GM21381 (cell line): ENCODE results near the gene FHIT.
A peak's percentile ranks its signal among the peaks of the same experiment; 100 is the strongest.

ENCODE experiments used
- ATAC-seq: cut with Tn5 transposase; IDR thresholded peaks from one replicate; pipeline ENCODE4 v1.9.1; 2021; ENCODE audit warnings: mild to moderate bottlenecking, moderate library complexity; ENCODE audit not compliant: unreplicated experiment

FHIT gene

DNA sequence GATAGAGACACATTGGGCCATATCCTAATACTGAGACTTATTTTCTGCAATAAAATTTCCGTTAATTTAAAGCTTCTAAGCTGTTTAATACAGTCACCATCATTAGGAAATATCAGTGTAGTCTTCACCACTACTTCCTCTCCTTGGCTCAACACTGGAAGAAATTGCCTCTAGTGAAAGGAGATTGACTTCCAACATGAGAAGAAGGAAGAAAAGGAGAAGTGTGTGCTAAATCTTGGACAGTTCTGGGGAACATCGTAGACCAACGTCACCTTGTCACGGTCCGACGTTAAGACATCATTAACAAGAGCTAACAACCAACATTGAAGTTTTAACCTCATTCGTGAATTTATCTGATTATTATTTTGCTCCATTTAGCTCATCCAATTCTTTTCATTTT, 1214.4 kb downstream of the FHIT start:
- no peak for ATAC-seq

DNA sequence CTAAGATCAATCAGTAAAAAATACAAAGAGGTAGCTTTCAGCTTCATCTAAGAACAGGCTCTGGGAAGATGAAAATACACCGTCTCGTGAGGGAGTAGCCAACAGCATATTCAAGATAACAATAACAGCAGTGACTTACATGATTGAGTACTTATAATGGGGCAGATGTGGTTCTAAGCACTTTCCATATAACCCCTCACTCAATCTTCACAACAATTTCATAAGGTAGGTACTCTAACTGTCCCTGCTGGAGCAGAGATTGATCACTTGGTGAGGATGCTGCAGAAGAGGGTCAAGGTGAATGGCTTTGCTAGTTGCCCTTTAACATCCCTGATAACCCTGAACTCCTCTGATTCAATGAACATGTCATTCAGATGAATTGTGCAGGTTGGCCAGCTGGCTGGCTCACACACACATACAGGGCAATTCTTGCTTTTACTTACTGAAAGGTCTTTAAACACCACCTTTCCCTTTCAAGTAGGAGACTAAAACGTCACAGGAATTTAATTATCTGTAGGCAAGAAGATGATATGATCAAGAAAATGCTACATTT, 1217.3 kb downstream of the FHIT start:
- no peak for ATAC-seq

DNA sequence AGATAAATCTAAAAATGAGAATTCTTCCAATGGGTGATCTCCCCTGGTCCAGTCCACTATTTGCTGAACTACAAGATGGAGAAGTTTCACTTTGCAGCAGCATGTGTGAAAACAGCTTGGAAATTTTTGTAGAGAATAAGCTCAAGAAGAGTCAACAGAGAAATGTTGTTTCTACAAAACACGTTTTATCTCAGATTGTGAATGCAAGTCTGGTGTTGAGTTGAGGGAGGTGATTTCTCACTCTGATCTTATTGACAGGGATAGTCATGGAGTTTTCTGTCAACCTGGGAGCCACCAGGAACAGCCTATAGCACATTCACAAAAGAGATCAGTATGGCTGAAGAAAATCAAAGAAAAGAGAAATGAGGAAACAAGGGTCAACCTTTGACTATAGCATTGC, 1220.3 kb downstream of the FHIT start:
- no peak for ATAC-seq

DNA sequence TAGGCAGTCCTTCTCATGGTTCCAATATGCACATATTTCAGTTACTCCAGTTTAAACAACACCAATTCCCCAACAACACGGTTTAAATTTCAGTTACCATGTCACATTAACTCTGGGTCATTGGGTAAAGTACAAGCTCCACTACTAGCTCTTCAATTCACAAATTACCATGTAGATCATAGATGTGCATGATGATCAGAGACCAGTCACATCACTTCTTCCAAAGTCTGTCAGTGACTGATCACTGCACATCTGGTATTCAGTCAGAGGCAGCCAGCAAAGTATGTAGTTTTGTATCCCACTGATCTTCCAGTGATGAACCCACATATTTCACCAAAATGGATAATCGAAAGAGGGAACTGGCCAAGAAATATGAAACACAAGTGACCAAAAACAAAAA, 1223.0 kb downstream of the FHIT start:
- no peak for ATAC-seq

DNA sequence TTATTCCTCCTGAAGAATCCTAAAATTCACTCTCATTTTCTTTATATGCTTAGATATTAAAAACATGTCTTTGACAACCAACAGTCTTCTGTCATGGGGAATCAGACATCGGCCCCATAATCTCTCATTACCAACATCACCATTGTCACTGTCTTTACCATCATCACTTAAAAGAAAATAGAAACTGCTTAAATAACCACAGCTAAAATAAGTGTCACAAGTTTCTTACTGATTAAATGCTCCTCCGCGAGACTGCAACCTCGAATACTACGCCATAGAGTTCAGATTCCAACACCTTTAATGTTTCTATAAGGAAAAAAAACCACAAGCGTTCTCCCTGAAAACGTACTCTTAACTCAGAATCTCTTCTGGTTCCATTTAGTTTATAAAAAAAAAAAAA, 1223.9 kb downstream of the FHIT start:
- ATAC-seq, result no peak

DNA sequence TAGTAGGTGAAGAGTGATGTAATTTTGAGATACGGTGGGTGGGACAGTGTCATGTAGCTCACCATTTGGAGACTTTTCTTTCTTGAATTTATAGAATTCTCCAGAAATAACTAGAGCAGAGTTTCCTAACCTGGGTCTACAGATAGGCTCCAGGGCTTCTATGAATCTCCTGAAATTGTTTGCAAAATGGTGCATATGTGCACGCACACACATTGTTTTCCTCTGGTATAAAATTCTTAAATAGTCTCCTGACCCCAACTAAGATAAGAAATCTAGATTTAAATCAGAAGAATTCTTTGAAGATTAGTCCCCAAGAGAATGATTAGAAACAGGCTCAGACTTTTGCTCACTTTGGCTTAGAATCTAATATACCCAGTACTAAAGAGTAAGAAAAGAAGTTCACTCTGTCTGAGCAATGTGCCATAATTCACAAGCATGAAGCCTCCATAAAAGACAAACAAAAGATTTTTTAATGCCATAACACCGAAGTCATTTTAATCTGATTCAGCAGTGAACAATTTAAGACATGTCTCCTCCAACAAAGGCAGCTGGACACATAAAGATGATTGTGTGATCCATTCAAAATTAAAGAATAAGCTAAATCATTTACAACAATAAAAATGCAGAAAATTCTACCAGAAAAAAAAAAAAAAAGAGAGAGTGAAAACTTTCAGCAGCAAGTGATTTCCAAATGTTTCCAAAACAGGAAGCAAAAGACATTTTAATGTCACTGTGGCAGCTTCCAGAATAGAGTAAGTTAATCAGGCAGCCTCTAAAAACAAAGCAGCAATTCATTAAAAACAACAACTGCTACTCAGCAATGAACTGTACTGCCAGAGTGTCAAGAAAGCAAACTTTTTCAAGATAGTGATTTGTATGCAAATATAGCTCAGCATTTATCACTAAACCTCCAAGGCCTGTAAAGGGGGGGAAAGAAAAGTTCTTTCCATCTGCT, 1225.9 kb downstream of the FHIT start:
- ATAC-seq, result no peak

DNA sequence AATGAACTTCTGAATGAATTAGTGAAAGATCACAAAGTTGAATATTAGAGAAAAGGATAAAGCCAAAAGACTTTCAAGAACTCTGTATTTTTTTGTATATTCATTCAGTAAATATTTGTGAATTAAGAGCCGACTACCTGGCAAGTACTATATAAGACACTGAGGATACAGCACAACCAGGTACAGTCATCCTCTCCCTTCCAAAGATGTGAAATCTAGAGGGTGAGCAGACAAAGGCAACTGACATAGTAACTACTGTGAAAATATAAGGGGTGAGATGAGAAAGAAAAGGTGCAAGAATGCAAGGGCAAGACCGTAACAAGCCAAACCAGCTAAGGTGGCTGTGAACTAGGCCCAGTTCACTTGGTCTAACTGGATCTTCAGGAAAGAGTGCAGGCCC, 1226.9 kb downstream of the FHIT start:
- ATAC-seq, result no peak

DNA sequence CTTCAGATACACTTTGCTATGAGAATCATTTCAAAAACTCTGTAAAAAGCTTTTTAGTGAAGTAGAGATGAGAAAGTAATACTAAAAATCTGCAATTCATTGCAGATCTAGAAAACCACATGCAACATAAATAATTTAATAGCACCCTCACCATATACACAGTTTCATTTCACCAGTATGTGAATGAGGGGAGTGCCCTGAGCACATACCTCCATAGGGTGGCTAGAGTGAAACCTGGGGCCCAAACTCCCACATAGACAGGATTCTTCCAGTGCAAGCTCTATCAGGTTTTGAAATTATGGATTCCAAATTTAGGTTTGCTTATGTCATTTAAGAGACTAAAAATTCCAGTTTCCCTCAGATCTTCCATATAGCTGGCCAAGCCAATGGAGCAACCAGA, 1228.1 kb downstream of the FHIT start:
- ATAC-seq, result no peak

DNA sequence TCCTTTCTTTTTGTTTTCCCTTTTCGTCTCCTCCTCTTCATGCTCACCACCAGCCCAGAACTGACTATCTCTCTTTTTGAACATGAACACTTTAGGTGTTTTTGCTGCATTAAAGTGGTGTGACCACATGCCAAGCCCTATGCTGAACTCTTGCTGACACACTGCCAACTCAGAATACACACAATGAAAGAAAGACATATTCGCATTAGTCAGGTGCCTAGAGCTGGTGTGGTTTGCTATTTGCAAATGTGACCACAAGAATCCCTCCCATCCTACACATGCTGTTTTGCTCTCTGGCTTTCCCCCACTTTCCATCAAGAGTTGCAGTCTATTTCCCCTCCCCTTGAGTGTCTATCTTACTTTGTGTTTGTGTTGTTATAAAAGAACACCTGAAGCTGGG, 1233.6 kb downstream of the FHIT start:
- ATAC-seq, result no peak

DNA sequence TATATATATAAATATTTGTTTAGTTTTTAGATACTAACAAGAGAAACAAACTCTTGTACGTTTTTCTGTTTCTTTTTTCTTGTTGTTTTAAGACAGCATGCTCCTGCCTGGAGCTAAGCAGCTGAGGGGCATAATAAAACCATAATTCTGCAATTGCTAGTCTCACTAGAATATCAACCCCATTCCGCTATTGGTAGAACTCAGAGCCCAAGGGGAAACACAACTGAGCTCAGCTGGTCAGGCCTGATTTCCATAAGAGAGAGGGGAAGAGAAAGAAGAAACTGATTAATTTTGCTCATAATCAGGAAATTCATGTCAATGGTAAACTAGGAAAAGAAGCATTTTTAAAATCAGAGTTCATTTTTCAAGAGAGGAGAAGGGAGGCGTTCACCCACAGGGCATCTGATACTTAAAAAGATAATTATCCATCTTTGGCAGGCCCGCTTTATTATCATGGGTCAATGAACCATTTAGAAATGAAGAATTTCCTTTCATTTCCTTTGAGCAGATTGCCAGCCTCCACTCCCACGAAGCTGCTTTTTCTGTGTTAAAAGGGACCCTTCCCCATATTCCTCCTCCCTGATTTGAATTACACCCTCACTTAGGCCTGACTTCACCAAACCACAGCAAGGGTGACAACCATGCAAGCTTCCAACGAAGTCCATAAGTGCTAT, 1236.1 kb downstream of the FHIT start:
- ATAC-seq, result no peak

DNA sequence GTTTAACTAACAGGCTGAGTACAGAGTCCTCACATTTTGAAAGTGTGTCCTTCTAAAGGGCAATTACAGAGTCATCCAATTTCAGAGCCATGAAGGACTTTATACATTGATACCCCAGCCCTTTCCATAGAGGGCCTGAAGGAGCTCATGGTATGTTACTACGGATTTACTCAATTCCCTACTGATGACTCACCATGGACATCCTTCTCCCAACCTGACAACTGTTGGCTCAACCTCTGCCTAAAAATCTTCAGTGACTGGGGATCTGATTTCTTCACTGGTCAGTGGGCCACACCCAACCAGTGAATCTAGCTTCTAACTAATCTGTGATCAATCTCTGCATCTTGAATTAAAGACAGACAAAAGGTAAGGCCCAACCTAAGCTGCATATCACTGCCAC, 1238.0 kb downstream of the FHIT start:
- ATAC-seq, result no peak

DNA sequence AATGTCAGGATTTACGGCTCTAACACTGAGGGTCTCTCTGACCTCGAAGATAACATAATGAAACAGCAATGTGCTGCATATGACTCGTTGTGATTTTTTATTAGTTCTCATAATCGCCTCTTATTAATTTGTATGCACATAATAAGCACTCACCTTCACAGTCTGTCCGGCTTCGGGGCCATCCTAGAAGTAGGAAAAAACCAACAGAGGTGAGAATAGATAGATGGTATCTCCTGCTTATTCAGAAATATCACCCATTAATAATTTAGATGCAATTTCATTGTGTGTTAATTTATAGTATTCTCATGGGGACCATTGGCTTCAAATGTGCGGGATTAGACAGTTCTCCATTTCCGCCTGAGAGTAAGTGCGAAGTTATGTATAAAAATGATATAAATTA, 1240.0 kb downstream of the FHIT start:
- ATAC-seq, result no peak

DNA sequence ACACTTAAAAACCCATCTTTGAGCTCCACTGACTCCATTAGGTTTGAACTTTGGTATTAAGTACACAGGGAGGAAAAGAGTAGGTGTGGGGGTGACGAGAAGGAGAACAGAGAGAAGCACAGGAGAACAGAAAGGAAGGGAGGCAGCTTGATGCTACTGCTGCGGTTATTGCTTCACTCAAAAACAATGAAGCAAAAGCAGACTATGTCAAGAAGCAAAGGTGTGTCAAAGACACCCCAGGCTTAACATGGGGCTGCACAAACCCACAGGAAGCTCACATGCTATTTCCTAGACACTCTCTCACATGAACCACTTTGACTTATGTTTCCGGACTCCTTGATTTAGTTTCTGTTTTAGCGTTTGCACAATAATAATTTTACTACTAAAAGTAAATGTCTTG, 1240.5 kb downstream of the FHIT start:
- ATAC-seq, result peak; percentile 93

DNA sequence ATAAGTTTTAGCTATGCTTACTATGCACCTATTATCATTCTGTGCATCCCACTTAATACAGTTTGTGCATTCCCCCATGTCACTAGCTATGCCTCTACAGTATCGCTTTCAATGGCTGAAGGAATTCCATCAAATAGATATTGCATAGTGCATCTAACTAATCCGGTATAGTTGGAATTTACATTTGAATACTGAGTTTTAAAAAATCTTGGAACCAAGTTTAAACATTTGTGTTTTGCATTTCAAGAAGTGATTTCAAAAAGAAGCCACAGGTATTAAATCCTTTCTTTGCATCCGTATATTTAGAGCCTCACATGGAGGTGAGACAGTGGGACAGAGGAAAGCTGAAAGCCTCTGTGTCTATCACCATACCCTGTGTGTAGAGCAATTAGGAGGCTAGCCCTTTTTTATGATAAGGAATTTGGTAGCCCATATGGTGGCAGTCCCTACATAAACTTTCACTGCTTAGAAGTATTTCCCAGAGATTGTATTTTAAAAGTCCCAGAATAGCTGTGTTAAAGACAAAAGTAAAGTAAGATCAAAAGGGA, 1241.2 kb downstream of the FHIT start:
- ATAC-seq, result no peak

DNA sequence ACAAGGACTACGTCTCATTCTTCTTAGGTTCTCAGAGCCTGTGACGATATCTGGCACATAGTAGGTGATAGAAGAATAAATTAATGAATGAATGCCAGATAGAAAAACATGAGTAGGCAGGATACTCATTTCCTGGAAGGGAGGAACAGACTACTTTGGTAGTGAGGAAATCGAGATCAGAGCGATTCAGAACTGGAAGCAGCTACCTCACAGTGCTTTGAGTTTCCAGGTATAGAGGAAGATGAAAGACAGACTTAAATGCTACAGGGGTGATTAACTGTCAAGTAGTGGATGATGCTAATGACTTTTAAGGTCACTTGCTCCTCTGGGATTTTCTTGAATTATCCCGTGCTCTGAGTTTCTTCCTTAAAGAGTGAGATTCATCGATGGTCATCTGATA, 1249.9 kb downstream of the FHIT start:
- no peak for ATAC-seq

DNA sequence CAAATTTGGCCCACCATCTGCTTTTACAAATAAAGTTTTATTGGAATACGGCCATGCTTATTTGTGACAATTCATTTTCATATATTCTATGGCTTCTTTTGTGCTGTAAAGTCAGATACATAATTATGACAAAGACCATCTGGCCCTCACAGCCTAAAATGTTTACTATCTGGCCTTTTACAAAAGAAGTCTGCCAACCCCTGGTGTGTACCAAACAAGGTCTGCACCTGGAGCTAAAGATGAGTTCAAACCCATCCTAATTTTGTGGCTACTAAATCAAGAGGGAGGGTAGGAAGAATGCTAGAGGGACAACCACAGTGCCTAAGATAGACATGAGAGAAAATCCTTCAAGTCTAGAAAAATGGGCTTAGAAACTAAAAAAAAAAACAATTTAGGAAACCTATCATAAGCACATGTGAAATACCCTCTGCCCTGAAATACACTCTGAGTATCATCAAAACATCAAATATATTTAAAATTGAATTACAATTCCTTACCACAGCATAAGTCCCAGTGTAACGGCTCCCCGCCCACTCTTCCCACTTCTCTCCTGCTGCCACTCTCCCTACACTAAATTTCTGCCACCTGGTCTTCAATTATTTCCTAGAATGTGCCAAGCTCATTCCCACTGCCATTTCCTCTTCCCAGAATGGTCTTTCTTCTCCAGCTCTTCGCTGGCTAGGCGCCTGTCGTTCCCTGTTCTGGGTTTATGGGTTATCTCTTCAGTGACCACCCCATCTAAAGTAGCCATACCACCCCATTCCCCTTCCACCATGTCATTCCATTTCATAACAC, 1250.7 kb downstream of the FHIT start:
- no peak for ATAC-seq

DNA sequence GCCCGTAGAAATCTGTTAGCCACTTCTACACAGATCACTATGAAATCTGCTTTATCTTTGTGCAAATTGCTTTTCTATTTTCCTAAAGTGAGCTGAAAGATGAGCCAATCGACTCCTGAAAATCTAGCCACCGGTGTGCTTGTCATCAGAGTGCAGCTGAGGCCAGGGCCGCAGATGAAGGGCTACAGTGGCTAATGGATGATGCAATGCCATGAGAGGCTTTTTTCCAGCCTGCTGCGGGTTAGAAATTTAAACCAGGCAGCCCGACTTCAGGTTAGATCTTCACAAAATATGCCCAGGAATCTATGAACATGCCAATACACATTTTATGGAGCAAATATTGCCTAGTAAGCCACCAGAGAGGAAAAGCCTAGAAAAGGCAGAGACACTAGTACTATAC, 1253.2 kb downstream of the FHIT start:
- ATAC-seq, result no peak

DNA sequence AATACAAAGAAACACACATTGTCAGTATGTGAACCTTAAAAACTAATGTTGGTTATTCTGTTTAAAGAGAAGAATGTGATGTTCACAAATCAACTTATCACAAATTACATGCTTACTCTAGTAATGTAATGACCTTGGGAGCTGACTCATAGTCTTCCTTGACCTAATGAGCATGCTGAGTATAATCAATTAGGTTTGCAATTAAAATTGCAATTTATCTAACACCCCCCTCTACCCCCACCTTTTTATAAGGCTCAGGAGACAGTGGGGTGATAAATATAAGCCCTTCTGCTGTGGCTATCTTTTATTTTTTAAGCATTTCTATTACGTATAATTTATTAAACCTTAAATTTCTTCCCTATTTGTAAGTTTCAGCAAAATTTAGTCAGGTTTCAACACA, 1253.7 kb downstream of the FHIT start:
- no peak for ATAC-seq

DNA sequence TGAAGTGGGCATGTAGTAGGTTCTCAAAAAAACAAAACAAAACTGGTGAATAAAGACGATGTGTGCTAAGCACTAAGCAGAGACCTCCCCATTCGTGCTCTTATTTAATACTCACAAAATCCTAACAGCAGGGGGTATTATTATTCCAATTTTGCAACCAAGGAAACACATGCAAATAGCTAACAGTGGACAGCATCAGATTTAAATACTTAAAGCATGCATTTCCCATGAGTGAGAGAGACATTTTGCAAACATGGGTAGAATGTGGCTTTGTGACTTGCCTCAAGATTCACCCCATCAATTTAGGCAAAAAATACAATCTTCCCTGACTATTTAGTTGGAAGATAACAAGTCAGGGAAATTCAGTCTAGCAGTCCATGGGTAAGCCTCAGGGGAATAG, 1255.2 kb downstream of the FHIT start:
- ATAC-seq, result no peak

DNA sequence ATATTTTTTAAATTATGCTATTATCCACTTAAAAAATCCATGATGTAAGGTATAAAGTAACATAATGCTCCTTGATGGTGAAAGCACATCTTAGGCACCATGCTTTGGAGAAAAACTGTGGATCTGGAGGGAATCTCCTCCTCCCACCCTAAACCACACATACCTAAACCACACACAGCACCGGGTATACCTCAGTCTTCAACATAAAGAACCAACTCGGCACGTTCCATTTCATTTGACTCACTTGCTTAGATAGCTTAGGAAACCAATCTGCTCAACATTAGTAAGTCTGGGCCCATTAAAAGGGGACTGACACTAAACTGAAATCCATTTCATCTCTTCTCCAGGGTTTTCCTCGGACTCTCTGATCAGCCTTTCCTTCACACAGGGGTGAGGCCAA, 1255.7 kb downstream of the FHIT start:
- no peak for ATAC-seq

DNA sequence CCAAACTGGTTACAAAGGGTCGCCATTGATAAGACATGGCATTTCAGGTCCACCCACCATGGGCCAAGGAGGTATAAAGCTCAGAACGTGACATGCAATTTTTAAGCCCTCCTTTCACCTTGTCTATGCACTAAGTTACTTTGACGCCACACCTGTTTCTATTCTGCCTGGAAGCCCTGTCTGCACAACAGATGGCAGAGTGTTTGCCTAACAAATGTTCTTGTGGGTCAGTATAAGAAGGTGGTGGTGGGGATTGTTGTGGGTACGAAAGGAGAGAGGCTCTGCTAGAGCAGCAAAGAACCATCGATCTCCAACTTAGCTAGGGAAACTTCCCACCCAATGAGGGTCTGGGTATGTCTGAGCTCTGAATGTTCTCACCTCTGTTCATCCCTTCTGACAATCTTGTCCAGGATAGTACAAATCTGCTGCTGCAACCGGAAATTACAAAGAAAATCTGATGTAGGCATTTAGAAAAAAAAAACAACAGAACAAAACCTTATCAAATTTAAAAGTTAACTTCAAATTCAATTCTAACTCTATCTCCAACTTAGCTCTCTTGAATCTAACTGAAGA, 1256.4 kb downstream of the FHIT start:
- no peak for ATAC-seq
